Measurements from ENCODE around the gene CGB1.

CGB1 gene

GRCh38 chr19:49020931-49021895, 15.5 kb downstream of the CGB1 start:
- peak; percentile 88 for DNase-seq

DNA sequence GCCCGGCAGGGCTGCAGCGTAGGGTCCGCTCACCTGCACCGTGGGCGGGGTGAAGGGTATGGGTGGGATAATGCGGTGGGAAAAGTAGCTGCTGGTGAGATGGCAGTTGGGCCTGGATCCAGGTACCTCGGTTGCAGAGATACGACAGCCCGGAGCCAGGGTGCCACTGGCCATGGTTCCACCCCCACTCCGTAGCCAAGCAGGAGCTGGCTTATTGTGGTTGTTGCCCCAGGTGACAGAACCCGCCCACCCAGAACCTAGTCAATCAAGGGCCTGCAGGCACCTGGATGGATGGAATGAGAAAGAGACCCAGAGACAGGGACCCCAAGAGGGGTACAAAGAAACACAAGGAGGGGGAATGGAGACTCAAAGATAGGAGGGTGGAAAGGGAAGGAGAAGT, 16.4 kb downstream of the CGB1 start:
- no peak for DNase-seq

DNA sequence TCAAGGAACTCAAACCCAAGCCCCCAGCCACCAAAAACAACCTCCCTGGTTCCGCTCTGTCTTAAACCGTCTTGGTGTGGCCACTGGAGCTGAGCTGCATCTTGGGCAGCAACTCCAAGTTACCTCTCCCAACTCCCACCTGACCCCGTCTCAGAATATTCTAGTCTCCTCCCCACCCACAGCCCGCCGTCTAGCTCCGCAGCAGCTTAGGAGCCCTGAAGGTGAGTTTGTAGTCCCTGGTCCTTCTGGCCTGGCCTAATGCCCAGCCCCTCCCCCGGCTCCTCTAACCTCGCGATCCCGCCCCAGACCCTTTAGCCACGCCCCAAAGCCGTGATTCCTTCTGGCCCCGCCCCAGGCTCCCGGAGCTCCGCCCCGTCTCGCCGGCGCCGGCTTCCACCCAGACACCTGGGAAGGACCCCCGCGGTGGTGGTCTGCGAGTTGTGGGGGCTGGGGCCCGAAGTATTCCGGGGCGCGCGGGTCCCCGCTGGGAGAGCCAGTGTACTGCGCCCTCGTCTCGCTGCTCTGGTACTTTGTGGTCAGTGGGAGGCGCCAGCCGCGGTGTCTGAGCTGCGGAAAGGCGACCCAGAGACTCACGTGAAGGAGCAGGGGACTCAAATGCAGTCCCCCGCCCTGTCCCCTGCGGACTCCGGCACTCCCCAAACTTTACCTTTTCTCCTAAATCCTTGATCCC, 17.3 kb downstream of the CGB1 start:
- DNase-seq = peak; percentile 23

DNA sequence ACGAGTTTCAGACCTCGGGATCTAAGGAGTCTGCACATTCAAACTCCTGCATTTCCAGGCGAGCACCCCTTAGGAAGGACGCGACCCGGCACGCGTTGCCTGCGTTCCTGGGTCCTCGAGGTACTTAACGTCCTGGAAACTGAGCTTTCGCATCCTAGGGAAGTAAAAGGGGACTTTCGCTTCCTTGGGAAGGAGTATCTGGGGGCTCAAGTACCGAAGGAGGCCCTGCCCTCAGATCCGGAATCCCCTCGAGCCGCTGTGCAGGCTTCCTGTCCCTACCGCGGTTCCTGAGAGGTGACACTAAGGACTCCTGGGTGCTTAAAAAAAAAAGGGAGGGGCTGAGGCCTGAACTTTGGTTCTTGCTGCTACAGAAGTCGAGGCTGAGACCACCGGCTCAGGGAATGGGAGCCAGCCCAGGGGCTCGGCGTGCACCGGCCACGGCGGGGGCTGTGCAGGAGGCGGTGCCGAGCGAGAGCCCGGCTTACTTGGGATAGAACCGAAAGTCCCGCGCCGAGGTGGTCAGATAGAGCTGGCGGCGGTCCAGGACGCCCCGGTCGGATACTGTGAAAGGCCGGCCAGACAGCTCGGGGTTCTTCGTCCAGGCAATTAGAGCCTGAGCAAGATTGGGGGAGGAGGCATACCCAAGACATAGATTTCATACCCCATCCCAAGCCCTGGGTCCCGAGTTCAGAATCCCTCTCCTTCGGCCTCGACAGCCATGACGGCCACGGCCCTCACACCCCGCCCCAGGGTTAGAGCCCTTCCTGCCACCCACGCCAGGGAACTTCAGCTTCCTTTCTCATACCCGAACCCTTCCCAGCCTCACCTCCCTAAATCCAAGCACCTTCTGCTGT, 18.1 kb downstream of the CGB1 start:
- DNase-seq = peak; percentile 23

GRCh38 chr19:49017666-49018351, 18.9 kb downstream of the CGB1 start:
- peak; percentile 49 for DNase-seq

DNA sequence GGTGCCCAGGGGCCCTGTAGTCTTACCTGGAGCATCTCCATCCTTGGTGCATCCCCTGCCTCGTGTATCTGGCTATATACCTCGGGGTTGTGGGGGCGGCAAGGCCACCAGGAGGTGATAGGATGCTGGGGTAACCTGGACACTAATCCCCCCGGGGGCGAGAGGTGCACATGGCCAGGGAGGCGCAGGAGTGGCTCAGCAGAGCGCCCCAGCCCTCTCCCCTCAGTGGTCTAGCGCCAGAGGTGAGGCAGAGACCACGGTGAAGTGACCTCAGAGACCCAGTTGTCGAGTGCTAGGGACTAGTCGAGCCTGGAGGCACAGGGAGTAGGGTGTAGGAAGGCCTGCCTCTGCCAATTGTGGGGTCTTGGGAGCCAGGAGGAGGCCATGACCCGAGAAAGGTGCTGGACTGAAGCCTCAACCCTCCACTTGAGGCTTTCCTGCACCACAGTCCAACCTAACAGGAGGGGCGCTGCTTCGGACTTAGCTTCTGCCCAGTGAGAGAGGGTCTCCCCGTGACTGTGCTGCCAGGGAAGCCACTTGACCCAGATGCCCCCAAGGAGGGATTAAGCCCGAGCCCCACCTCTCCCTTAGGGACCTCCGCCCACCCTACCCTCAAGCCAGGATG, 19.5 kb downstream of the CGB1 start, which contains the start of gene LHB:
TSS of gene LHB (minus strand) at position 51 of the 625 bp plus-strand sequence. CDS start at position 41, 10 bp downstream.
- no peak for DNase-seq

- no peak for DNase-seq
Measured at GRCh38 chr19:49016067-49016839, 20.4 kb downstream of the CGB1 start.

DNA sequence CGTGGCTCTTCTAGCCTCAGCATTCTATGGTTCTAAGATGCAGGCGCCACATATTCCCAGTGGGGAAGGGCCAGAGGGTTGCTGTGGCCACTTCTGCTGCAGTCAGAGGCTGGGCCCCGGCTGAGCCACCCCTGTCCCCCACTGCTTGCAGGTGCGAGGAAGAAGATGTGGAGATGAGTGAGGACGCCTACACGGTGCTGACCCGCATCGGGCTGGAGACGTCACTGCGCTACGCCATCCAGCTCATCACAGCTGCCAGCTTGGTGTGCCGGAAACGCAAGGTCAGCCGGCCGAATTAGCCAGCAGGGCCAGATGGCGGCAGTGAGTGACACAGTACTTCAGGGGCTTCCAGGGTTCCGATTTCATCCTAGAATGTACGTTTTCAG, 21.8 kb downstream of the CGB1 start:
- no peak for DNase-seq

- no peak for DNase-seq
Measured at GRCh38 chr19:49014123-49014869, 22.4 kb downstream of the CGB1 start.

- DNase-seq = no peak
Measured at GRCh38 chr19:49011194-49011593, 25.5 kb downstream of the CGB1 start.

- DNase-seq = no peak
Measured at GRCh38 chr19:49010453-49010852, 26.2 kb downstream of the CGB1 start.

- no peak for DNase-seq
Measured at GRCh38 chr19:49009828-49010227, 26.9 kb downstream of the CGB1 start.

DNA sequence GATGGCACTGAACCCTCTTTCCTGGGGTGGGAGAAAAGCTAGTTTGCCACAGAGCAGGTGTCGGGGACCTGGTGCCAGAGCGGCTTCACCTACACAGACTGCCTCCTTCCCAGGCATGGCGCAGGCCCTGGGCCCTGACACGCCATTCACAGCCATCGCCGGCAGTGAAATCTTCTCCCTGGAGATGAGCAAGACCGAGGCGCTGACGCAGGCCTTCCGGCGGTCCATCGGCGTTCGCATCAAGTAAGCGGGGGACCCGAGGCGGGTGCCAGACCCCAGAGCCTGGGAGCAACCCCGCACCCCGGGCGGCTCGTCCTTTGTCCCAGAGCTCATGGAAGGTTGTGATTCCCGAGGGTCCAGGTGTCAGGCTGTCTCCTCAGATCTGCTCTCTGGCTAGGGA, 29.8 kb downstream of the CGB1 start:
- DNase-seq = no peak

- DNase-seq = no peak
Measured at GRCh38 chr19:49004964-49005614, 31.6 kb downstream of the CGB1 start.

GRCh38 chr19:49004133-49004532, 32.6 kb downstream of the CGB1 start:
- DNase-seq = no peak

GRCh38 chr19:48999481-49000325, 37.0 kb downstream of the CGB1 start:
- DNase-seq = peak; percentile 73

GRCh38 chr19:48997972-48998371, 38.7 kb downstream of the CGB1 start:
- peak; percentile 52 for DNase-seq

DNA sequence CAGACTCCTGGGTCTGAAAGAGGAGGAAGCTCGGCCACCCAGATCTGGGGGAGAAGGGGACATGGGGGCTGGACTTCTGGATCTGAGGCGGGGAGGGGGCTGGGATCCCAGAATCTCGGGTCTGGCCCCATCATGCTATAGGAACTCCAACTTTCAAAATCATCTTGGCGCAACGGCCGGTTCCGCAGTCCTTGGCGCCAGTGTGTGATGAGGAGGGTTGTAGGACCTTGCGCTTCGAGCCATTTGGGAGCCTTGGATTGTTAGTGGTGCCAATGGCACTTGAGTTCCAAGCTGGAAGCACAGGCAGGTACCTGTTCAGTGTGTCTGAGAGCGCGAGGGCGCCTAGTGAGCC, 42.7 kb downstream of the CGB1 start:
- no peak for DNase-seq
